Epithelial cell of esophagus (primary cell): ENCODE results near the gene TM9SF2.

Experiments used
- DNase-seq: peaks from one replicate; pipeline ENCODE4 v3.0.0; 2010; ENCODE audit warnings: low read depth
- H3K4me3 ChIP-seq: 2 replicates; pipeline ENCODE4 v1.5.1; 2011; ENCODE audit warnings: mild to moderate bottlenecking, low read length, control low read depth
- TF ChIP-seq, protein P1 (sequence below): IDR thresholded peaks from 2 replicates; pipeline ENCODE4 v1.5.1; 2011; ENCODE audit warnings: low read depth, mild to moderate bottlenecking, low read length, control low read depth, inconsistent platforms; ENCODE audit not compliant: insufficient read depth; ENCODE audit errors: missing control alignments

Gene TM9SF2

DNA sequence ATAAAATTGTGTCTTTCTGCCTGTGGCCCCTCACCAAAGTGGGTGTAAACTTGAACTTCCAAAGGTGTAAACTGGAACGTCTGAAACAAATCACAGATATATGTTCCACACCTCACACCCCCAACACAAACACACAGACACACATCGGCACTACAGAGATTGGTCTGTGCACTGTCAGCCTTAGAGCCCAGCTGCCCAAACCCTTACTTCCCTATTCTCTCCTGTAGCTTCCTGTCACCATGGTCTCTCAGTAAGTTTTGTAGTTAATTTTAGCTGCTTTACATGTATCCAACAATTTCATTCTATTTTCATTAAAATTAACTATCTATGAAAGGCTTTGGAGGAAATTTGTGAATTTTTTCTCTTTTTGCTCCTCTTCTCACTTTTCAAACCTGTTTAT lies 5.4 kb downstream of the TM9SF2 start:
- DNase-seq, result no peak
- no peak overlapping the region for H3K4me3 ChIP-seq
- TF ChIP-seq, protein P1, sequence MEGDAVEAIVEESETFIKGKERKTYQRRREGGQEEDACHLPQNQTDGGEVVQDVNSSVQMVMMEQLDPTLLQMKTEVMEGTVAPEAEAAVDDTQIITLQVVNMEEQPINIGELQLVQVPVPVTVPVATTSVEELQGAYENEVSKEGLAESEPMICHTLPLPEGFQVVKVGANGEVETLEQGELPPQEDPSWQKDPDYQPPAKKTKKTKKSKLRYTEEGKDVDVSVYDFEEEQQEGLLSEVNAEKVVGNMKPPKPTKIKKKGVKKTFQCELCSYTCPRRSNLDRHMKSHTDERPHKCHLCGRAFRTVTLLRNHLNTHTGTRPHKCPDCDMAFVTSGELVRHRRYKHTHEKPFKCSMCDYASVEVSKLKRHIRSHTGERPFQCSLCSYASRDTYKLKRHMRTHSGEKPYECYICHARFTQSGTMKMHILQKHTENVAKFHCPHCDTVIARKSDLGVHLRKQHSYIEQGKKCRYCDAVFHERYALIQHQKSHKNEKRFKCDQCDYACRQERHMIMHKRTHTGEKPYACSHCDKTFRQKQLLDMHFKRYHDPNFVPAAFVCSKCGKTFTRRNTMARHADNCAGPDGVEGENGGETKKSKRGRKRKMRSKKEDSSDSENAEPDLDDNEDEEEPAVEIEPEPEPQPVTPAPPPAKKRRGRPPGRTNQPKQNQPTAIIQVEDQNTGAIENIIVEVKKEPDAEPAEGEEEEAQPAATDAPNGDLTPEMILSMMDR, result no peak

DNA sequence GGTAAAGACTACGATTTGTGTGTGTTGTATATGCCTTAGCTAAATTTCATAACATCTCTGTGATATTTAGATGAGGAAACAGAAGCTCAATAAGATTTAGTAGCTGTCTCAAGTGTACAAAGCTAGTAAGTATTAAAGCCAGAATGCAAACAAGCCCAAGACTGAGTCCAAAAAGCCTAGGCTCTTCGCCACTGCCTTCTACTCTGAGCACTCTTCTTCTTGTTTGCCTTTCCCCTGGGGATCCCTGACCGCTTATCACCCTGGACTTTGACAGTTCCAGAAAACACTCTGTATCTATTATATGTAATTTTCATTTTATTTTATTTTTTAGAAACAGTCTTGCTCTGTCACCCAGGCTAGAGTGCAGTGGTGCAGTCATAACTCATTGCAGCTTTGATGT lies 5.8 kb downstream of the TM9SF2 start:
- TF ChIP-seq, protein P1, result no peak
- H3K4me3 ChIP-seq, result no peak overlapping the region
- DNase-seq, result no peak

DNA sequence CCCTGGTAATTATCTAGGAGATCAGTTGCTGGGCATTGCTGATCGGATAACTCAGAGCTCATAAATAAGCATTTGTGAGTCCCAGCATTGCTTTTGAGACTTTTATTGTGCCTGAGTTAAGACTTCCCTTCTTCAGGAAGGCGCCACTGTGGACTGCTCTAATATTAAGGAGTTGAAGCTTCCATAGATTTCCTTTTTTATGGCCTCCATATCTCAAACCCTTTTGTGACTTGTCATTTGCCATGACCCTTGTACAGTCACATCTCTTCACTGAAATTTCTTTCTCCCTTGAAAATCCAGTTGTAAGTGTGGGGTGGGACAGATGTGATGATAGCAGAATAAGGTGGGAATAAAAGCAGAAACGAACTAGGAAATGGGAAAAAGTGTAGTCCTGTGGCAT lies 6.3 kb downstream of the TM9SF2 start:
- TF ChIP-seq, protein P1, result no peak
- no peak overlapping the region for H3K4me3 ChIP-seq
- DNase-seq, result no peak

DNA sequence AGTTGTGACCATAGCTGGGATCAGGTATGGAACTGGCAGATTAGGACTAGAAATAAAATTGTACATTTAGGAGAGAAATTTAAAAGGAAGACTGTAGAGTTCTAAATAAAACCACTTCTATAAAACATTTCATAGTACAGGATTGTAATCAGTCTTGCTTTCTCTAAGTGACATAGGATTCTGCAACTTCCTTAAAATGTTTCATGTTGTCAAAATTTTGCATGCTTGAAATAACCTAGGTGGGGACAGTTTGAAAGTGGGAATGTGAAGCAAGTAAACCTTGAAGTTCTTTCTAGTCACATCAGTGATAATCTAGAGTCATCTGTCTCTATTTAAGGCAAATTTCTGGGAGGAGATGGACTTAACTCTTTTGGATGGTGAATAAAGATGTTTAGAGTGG lies 6.7 kb downstream of the TM9SF2 start:
- TF ChIP-seq, protein P1, result no peak
- no peak for DNase-seq
- no peak overlapping the region for H3K4me3 ChIP-seq

DNA sequence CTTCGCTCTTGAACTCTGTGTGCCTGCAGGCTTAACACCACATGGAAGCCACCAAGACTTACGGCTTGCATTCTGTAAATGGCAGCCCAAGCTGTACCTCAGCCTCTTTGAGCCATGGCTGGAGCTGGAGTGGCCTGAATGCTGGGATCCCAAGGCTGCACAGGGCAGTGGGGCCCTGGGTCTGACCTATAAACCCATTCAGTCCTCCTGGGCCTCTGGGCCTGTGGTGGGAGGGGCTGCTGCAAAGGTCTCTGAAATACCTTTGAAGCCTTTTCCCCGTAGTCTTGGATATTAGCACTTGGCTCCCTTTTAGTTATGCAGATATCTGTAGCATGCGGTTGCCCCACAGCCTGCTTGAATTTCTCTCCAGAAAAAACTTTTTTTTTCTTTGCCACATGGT lies 8.2 kb downstream of the TM9SF2 start:
- DNase-seq, result no peak
- TF ChIP-seq, protein P1, result no peak
- no peak overlapping the region for H3K4me3 ChIP-seq

DNA sequence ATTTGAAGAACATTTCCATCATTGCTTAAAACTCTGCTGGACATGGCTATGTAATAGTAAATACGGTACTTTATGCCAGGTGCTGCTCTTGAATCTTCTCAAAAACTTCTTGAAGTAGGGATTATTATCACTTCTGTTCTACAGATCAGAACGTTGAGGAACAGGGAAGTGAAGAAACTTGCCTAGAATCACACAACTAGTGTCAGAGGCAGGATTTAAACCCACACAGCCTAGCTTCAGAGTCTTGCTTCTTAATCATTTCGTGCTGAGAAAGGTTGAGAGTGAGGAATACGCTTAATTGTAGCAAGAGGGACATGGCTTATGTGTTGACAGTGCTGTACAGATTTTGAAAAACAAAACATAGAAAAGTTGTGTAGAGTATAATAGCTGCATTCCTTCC lies 13.5 kb downstream of the TM9SF2 start:
- H3K4me3 ChIP-seq, result no peak overlapping the region
- no peak for DNase-seq
- TF ChIP-seq, protein P1, result no peak

DNA sequence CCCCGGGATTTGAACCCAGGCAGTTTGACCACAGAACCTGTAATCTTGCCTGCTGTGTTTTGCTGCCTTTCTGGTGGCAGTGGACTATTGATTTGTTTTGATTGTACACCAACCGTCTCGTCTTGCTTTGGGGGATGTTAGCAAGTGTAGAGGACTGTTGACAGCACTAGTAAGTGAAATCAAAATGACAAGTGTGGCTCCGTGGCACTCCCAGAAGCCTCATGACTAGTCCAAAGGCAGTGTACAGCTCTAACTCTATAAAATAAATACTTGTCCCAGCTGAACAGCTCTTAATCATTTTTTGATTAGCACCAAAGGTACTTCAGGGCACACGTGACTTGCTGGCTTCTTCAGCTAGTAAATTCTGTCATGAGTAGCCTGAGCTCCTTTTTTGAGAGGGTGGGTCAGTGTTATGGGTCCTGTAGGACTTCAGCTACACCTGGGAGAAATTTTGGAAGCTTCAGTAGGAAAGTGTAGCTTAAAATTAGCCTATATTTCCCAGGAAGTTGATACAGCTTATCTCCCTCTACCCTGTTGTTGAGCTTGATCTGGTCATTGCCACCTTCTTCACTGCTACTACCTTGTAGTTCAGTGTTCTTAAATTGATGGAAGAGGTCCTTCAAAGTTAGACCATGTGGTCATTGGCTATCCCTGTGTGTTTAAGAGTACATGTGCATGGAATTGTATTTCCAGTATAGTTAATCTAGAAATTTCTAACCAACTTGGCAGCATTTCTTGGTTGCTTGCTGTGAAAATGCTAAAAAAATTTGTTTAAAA lies 15.1 kb downstream of the TM9SF2 start:
- TF ChIP-seq, protein P1, result no peak
- H3K4me3 ChIP-seq, result no peak overlapping the region
- no peak for DNase-seq
